KMS-11 (cell line): ENCODE data around the gene UGT1A7.

ENCODE experiments used
- H2AFZ ChIP-seq: fragments of 200-600 bp; sonication (generic); 2 replicates; pipeline ENCODE4 v1.6.1; 2016; ENCODE audit warnings: antibody characterized with exemption, mixed run types, low read depth
- H3K27ac ChIP-seq: fragments of 200-600 bp; sonication (generic); 2 replicates; pipeline ENCODE4 v1.6.1; 2016; ENCODE audit warnings: mild to moderate bottlenecking, mixed run types
- H3K27me3 ChIP-seq: fragments of 200-600 bp; sonication (generic); 2 replicates; pipeline ENCODE4 v1.6.1; 2017; ENCODE audit warnings: mild to moderate bottlenecking, low read depth, mixed run types, moderate library complexity; ENCODE audit not compliant: insufficient read depth
- H3K36me3 ChIP-seq: fragments of 200-600 bp; sonication (generic); 2 replicates; pipeline ENCODE4 v1.6.1; 2017; ENCODE audit warnings: mild to moderate bottlenecking, mixed run types; ENCODE audit not compliant: insufficient read depth
- H3K4me1 ChIP-seq: fragments of 200-600 bp; sonication (generic); 2 replicates; pipeline ENCODE4 v1.6.1; 2016; ENCODE audit warnings: mild to moderate bottlenecking, low read depth, mixed run types; ENCODE audit not compliant: poor library complexity, severe bottlenecking
- H3K4me2 ChIP-seq: fragments of 200-600 bp; sonication (generic); 2 replicates; pipeline ENCODE4 v1.7.0; 2016; ENCODE audit warnings: mild to moderate bottlenecking, mixed run types
- H3K4me3 ChIP-seq: fragments of 200-600 bp; sonication (generic); IDR thresholded peaks from 2 replicates; pipeline ENCODE4 v1.6.1; 2017; ENCODE audit warnings: low read depth, low read length, mixed read lengths; ENCODE audit not compliant: insufficient read depth
- H3K79me2 ChIP-seq: fragments of 200-600 bp; sonication (generic); 2 replicates; pipeline ENCODE4 v1.6.1; 2016; ENCODE audit warnings: low read depth, mixed run types; ENCODE audit not compliant: insufficient read depth
- H3K9ac ChIP-seq: fragments of 200-600 bp; sonication (generic); 2 replicates; pipeline ENCODE4 v1.6.1; 2016; ENCODE audit warnings: mild to moderate bottlenecking, mixed run types
- H4K20me1 ChIP-seq: fragments of 200-600 bp; sonication (generic); 2 replicates; pipeline ENCODE4 v1.6.1; 2016; ENCODE audit warnings: mild to moderate bottlenecking, mixed run types; ENCODE audit not compliant: insufficient read depth
- CTCF ChIP-seq: fragments of 200-600 bp; sonication (generic); conservative IDR thresholded peaks from 2 replicates; pipeline ENCODE4 v1.6.1; 2017; ENCODE audit warnings: low read depth, mild to moderate bottlenecking, antibody characterized with exemption, low read length, moderate library complexity, mixed read lengths

Gene UGT1A7

GRCh38 chr2:233795735-233796171 is 114.1 kb downstream of the UGT1A7 start:
- H2AFZ ChIP-seq: no peak overlapping the region
- no peak overlapping the region for H3K9ac ChIP-seq
- H3K36me3 ChIP-seq: no peaks in the 10 kb centered on the region
- no peaks in the 10 kb centered on the region for H3K79me2 ChIP-seq
- no peak overlapping the region for H3K27ac ChIP-seq
- H3K4me2 ChIP-seq: no peak overlapping the region
- no peak for TF ChIP-seq CTCF
- H4K20me1 ChIP-seq: no peaks in the 10 kb centered on the region
- no peak overlapping the region for H3K4me3 ChIP-seq
- H3K4me1 ChIP-seq: no peaks in the 10 kb centered on the region
- H3K27me3 ChIP-seq: no peaks in the 10 kb centered on the region

GRCh38 chr2:233796254-233796653 is 114.6 kb downstream of the UGT1A7 start:
- no peaks in the 10 kb centered on the region for H4K20me1 ChIP-seq
- no peak overlapping the region for H3K9ac ChIP-seq
- no peak overlapping the region for H3K4me2 ChIP-seq
- H3K27me3 ChIP-seq: no peaks in the 10 kb centered on the region
- H3K79me2 ChIP-seq: no peaks in the 10 kb centered on the region
- H3K27ac ChIP-seq: no peak overlapping the region
- H3K4me3 ChIP-seq: no peak overlapping the region
- TF ChIP-seq CTCF: no peak
- H2AFZ ChIP-seq: no peak overlapping the region
- H3K36me3 ChIP-seq: no peaks in the 10 kb centered on the region
- H3K4me1 ChIP-seq: no peaks in the 10 kb centered on the region

- H3K4me1 ChIP-seq: no peaks in the 10 kb centered on the region
- H3K4me2 ChIP-seq: no peak overlapping the region
- no peak for TF ChIP-seq CTCF
- H3K27me3 ChIP-seq: no peaks in the 10 kb centered on the region
- H3K27ac ChIP-seq: no peak overlapping the region
- H4K20me1 ChIP-seq: no peaks in the 10 kb centered on the region
- H3K4me3 ChIP-seq: no peak overlapping the region
- no peaks in the 10 kb centered on the region for H3K36me3 ChIP-seq
- no peak overlapping the region for H3K9ac ChIP-seq
- H3K79me2 ChIP-seq: no peaks in the 10 kb centered on the region
- H2AFZ ChIP-seq: no peak overlapping the region
Observed at GRCh38 chr2:233798335-233799086, 116.8 kb downstream of the UGT1A7 start.

- Histone ChIP-seq H3K36me3 (no peaks in the 10 kb centered on the region), H4K20me1 (no peaks in the 10 kb centered on the region), H3K27ac (no peak overlapping the region), H3K4me2 (no peak overlapping the region), H3K9ac (no peak overlapping the region), H2AFZ (no peak overlapping the region), H3K79me2 (no peaks in the 10 kb centered on the region), H3K27me3 (no peaks in the 10 kb centered on the region), H3K4me1 (no peaks in the 10 kb centered on the region), H3K4me3 (no peak overlapping the region)
- no peak for TF ChIP-seq CTCF
Observed at GRCh38 chr2:233799087-233799665, 117.5 kb downstream of the UGT1A7 start.
